NCI-H2107 (cell line): Measurements from ENCODE around the gene ATL3.
"Not testable (repeated sequence)": the region's sequence is repeated elsewhere in the genome, so short reads cannot be mapped to it uniquely, and the experiment has no call there.

Experiments used
- DNase-seq: peaks from one replicate; lab custom pipeline; 2025; lab: John Stamatoyannopoulos, UW

Gene ATL3

DNA sequence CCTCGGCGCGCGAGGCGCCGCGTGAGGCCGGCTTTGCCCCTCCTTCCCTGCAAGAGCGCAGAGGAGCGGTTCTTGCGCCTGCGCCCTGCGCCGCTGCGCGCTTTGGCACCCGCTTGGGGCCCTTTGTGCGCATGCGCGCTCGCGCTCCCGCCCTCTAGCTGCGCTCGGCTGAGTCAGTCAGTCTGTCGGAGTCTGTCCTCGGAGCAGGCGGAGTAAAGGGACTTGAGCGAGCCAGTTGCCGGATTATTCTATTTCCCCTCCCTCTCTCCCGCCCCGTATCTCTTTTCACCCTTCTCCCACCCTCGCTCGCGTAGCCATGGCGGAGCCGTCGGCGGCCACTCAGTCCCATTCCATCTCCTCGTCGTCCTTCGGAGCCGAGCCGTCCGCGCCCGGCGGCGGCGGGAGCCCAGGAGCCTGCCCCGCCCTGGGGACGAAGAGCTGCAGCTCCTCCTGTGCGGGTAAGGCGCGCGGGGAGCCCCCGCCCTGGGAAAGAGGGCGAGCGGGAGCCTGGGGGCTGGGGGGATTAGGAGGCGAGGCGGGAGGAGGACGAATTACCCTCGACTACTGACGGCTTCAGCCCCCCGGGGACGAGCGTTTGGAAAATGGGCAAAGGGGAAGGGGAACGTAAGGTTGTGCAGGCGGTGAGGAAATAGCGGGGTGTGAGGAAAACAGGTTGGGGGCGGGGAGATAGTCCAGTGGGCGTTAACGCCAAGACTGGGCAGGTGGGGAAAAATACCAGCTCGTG is 10.3 kb upstream of the ATL3 start, which contains the start of gene RTN3:
Gene RTN3 (plus strand): TSS at position 180 of the 745 bp plus-strand sequence. CDS start 137 bp downstream, at position 317.
- DNase-seq, result peak; percentile 93

DNA sequence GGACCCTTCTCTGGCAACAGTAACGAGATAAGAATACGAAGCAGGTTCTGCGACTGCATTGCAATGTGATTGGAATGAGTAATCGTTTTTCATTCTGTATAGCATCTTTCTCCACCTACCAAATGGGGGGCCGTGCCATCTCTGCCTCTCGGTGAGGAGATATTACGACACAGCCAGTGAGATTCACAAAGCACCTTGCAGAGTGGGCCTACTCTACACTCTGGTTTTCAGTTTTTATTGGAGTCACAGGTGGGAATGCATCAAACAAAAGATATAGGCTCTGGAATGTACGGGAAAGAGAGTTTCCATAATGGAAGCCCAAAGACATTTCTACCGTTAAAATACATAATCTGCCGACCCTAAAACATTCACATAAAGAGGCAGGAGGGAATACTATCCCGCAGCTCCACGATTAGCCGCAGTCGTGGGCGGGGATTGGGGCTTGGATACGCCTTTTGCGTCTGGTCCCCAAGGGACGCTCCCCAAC is 9.7 kb upstream of the ATL3 start:
- DNase-seq, result no peak

DNA sequence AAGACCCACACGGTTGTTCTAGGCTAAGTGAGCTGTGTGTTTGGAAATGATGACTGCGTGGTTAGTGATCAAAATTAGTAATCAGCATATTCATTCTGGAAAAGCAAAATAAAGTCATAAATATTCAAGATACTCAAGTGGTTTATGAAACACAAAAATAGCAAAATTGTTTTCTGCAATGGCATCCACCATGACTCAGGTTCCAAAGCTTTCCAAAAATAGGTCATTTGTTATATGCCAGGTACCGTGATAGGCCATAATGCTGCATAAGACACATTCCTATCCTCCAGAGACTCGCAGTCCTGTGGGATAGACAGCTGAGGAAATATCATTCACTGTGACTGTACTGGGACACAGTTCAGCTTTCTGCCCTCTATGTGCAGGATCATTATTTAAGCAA is 2.4 kb upstream of the ATL3 start:
- DNase-seq, result no peak

DNA sequence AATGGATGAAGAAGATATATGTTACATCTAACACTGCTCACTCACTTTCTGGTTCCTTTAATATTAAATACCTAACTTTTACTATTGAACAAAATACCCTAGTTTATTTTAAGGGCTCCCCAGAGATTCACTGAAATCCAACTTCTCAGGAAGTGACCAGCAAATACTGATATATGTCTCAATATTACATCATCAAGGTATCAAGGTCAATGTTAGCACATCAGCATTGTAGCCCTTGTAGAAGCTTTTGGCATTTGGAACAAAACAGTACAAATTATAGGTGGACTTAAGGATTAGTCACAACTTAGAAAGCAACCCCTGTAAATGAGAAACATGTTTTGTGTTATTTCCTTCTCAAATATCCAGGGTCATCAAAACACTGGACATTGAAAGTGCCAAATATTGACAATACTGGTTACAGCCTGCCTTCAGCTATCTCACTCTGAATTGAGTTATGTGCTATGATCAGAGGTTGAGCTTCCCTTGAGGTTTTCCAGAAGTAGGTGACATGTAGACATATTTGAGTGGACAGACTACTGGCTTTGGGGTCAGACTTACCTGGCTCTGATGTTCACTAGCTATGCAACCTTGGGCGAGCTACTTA is 1.9 kb upstream of the ATL3 start:
- no peak for DNase-seq

DNA sequence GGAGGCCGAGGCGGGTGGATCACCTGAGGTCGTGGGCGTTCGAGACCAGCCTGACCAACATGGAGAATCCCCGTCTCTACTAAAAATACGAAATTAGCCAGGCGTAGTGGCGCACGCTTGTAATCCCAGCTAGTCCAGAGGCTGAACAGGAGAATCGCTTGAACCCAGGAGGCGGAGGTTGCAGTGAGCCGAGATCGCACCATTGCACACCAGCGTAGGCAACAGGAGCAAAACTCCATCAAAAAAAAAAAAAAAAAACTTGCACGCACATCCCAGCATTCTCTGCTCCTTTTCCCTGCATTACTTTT is 934 bp upstream of the ATL3 start:
- DNase-seq, result no peak

DNA sequence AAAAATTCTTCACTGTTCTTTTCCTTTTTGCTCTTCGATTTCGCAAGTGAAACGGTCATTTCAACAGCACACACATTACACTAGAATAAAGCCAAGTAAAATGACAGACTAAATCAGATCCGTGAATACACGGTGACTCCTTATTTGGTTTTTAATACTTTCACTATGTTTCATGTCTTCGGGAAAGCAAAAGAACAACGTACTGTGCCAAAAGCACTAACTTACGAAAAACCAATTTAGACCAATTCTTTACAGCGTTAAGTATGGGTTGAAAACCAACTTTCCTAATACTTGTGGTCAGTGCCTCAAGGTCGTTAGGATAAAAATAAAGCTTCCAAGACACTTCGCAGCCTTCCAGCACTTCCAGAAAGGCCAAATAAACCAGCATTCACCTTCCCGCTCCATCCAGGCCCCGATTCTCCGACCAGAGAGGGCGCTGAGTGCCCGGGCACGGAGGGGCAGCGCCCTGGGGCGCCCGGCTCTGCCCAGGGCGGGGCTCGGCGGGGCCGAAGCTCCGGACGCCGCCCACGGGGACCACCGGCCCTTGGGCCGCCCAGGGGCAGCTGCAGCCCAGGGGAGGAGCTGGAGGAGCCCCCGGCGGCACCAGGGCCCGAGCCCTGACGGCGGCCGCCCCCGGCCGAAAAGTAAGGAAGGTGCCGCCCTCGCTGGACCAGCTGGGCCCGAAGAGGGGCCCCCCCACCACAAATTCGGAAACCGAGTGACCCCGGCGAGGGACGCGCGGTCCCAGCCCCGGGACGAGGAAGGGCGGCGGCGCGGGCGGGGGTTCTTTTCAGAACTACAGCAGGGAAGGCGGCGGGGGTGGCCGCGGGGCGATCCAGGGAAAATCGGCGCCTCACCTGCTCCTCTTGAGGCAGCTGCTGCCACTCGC is 499 bp downstream of the ATL3 start:
- peak; percentile 19 for DNase-seq

DNA sequence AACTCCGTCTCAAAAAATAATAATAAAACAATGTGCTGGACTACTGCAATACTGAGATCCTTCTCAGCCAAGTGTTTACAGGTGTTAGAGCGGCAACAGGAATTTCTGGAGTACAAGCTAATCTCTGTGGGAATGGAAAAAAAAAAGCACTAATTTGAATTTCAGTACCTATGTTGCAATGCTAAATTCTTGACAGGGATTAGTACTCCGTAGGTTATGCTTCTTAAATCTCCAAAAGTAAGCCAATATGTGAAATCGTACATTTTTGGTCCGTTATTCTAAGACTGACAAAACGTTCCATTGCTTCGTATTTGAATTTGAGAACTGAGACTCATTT is 1.1 kb downstream of the ATL3 start:
- DNase-seq, result no peak

DNA sequence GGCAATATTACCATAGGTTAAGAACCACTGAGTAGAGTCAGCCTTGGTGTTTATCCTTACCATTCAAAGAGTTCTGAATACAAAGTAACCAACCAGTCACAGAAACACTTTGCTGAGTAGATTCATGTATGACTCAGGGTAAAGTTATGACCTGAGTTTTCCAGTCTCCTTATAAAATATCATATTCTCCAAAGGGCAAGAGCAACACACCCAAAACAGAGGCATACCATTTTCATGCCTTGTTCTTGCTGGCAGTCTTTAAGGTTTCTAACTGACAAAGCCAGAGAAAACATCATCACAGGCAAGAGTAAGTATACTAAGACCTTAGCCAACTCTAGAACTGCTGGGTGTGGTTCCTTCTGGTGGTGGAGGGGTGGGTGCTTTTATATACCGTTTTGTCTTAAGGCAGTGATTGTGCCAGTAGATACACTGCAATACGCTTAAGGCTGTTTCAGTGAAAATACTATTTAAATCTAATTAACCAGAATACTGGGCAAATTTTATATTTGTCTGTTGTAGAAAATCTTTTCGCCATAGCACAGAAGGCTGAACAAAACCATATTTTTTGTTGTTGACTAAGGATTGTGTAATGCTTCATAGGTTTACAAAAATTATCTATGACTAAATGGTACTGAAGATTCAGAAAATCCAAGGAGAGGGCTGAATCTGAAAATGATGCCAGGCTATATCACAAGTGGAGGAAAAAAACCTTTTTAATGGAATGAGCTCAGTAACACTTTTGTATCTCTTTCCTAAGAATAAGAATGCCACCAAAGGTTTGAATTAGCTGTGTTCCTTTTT is 3.0 kb downstream of the ATL3 start:
- DNase-seq, result no peak

DNA sequence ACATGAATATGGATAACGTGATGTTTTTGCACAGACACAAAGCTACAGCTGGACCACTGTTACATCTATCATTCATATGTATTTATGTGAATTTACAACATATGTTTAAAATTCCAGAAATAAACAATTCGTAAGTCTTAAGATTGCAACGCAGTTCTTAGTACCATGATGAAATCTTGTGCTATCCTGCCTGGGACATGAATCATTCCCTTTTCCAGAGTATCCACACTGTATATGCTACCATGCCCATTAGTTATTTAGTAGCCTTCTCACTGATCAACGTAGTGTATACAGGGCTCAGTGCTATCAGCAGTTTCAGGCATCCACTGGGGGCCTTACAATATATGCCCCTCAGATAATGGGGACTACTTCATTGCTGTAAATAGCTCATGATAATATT is 4.3 kb downstream of the ATL3 start:
- DNase-seq, result no peak

DNA sequence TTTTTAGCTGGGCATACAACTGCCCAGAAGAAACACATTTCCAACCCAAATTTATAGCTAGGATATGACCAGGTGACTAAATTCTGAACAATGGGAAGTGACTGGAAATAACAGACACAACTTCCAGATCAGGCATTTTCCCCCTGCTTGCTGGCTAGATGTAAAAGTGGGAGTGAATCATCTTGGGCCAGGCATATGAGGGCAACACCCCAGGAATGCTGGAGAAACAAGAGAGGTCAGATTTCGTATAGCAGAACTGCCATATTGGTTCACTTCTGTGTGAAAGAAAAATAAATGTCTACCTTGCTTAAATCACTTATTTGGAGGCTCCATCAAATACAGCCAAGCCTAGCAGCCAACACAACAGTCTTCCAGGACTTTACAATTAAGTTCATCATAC is 7.4 kb downstream of the ATL3 start:
- no peak for DNase-seq

DNA sequence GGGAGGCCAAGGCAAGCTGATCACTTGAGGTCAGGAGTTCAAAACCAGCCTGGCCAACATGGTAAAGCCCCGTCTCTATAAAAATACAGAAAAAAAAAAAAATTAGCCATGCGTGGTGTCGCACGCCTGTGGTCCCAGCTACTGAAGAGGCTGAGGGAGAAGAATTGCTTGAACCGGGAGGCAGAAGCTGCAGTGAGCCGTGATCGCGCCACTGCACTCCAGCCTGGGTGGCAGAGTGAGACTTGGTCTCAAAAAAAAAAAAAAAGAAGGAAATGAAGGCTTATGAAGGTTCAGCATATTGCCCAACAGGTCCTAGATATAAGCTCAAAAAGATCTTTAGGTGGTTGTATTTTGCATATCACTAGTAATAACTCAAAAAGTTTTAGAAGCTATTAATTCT is 10.2 kb downstream of the ATL3 start:
- DNase-seq, result no peak

DNA sequence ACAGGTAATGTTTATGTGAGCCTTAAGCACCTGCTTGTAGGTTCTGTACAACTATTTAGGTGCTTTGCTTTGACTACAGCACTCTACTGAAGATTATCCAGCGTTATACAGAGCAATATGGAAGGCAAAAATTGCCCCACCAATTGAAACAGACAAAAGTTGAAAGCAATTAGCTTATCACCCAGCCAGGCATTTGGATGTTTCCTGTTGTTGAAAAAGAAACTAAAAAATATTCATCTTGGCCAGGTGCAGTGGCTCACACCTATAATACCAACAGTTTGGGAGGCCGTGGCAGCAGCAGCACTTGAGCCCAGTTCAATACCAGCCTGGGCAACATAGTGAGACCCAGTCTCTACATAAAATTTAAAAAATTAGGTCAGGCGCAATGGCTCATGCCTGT is 18.5 kb downstream of the ATL3 start:
- DNase-seq, result no peak

DNA sequence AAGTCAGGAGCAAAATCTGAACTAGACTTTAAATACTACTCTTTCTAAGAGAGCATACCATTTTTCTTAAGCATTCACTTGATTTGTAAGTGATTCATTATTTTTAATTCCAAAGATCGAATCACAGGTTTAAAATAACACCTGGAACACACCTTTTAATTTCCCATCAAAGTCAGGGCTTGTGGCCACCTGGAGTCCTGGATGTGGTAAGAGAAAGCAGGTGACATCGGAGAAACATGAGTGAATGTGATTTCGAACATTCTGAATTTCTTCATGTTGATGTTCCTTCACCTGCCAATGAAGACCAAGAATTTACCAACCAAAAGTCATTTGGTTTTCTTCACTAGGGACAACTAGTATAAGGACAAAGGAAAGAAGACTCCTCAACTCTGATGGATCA is 28.0 kb downstream of the ATL3 start:
- DNase-seq, result no peak

DNA sequence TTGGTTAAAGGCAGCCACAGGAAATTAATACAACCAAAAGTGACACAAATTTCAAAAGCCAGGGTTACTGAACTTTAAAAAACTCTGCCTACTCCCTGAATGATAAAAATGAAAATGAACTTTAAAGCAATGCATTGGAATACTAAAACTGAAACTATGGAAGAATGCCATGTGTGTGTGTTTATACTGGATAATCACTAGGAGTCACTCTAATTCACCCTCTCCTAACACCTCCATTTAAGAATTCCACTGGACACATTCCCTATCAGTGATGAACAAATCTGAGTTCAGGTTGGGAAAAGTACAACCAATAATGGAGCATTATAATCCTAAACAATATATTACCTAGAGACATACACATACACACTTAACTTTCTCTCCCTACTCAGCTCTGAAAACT is 29.4 kb downstream of the ATL3 start:
- DNase-seq, result no peak

DNA sequence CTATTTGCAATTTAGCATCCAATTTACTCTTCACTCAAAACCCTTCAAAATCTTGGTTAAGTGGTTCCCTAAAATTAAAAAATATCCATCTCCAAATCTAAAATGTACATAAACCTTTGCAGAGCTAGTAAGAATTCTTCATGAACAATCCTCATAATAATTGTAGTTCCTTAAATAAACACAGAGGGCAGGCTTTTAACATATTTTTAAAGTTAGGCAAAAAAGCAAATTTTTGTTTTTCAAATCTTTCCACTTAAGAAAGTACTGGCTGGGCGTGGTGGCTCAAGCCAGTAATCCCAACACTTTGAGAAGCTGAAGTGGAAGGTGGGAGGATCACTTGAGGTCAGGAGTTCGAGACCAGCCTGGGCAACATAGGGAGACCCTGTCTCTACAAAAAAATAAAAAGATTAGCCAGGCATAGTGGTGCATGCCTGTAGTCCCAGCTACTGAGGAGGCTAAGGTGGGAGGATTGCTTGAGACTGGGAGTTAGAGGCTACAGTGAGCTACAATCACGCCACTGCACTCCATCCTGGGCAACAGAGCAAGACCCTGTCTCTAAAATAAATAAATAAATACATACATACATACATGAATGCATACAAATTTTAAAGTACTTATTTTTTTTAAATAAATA is 31.9 kb downstream of the ATL3 start:
- no peak for DNase-seq

DNA sequence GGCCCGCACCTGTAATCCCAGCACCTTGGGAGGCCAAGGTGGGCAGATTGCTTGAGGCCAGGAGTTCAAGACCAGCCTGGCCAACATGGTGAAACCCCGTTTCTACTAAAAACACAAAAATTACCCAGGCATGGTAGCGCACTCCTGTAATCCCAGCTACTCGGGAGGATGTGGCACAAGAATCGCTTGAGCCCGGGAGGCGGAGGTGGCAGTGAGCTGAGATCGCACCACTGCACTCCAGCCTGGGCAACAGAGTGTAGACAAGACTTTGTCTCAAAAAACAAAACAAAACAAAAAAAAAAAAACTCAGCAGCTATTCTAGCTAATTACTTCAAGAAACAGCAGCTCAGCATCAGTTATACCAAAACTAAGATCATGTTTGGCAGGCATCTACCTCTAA is 32.7 kb downstream of the ATL3 start:
- DNase-seq, result not testable (repeated sequence)

DNA sequence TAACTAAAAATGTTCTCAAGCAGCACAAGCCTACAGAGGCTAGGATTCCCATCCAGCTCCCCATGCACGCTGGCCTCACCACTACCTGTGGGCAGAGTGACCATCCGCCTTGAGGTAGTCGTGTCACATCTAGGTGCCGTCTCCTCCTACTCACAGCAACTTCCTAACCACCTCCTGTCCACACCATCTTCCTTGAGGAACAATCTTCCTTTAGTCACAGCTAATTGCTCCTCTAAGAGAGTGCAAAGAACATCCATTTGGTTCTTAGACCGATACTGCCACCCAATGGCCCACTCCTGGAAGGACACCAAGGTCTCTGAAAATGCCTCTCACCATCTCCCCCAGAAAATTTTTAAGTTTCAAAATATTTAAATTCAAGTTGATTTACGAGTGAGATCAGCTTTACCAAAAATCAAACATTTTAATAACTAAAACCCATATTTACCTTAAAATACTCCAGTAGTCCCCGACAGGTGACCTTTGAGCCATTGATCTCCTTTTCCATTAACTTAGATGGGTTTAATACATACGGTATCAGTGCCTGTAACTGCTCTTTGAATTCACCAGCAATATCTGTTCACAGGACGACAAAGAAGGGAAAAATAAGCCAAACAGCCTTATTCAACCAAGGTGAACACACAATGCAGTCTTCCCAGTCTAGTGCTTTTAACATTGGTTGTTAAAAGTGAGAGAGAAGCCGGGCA is 35.3 kb downstream of the ATL3 start:
- DNase-seq, result no peak

DNA sequence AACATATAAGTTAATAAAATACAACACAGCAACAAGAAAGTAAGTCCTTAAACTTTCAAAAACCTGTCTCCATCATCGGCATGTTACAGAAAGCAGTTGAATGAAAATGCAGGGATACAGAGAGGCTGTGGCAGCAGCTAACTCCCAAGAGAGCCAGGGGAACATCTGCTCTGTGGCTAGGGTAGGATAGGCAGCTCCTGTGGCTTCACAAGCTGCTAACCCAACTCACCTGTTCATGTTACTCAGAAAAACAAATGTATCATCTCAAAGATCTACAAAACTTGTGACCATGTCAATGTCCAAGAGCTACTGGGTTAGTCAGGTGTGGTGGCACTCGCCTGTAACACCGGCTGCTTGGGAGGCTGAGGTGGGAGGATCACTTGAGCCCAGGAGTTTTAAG is 41.8 kb downstream of the ATL3 start:
- DNase-seq, result no peak

DNA sequence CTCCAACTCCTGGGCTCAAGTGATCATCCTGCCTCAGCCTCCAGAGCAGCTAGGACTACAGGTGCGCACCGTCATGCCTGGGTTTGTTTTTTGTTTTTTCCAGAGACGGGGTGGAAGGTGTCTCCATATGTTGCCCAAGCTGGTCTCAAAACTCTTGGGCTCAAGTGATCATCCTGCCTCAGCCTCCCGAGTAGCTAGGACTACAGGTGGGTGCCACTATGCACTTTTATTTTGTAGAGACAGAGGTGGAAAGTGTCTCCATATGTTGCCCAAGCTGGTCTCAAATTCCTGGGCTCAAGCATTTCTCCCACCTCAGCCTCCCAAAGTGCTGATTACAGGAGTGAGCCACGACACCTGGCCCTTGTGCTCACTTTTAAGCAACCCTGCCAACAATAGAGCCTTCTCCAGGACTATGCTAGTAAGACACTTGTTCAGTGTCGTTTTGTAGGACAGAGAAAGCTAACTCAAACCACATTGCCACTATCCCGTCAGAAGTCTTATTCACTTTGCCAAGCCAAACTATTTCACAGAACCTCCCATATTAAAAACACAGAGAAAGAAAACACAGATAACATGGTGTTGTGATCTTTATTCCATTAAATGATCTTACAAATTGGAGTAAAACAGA is 47.5 kb downstream of the ATL3 start:
- no peak for DNase-seq

DNA sequence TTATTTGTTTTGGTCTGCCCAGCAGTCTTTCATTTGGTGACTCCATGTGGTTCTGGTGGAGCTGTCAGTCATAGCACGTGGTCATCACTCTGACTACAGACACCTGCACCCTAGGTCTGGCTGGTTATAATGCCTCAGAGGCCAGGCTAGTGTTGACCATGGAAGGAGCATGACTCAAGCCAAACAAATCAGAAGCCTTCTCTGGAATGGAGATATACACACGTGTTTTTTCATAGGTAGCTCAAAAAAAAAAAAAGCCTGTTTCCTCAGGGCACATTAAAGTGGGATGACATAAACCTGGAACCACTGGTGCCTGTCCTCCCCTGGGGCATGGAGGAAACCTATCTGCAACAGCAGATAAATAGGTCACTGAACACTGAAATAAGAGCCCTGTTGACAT is 48.9 kb downstream of the ATL3 start:
- no peak for DNase-seq

DNA sequence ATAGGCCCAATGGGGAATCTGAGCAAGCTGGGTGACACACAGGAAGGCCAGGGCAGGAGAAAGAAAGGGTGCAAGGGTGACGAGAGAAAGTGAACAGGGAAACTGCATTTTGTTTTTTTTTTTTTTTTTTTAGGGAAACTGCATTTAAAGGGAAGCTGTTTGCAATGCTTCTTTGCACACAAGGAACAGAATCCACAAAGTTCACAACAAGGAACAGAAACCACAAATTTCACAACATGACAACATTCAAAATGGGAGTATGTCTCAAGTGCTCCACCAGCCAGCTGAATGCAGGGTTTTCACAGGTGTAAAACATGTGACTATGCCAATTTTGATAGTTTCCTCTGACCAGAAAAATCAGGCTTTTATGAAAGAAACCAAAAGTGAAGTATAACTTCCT is 50.1 kb downstream of the ATL3 start:
- no peak for DNase-seq
